ENCODE results near the gene CCNF. TPM values are rescaled to one million over a fixed set of nuclear protein-coding genes. Genes with fewer than 3 reads are reported as not detected.
"Not testable (repeated sequence)": the region's sequence is repeated elsewhere in the genome, so short reads cannot be mapped to it uniquely, and the experiment has no call there.

CCNF gene
- total RNA-seq, 2 donors from 2014 or later, result 0.68 to 1.5 TPM

DNA sequence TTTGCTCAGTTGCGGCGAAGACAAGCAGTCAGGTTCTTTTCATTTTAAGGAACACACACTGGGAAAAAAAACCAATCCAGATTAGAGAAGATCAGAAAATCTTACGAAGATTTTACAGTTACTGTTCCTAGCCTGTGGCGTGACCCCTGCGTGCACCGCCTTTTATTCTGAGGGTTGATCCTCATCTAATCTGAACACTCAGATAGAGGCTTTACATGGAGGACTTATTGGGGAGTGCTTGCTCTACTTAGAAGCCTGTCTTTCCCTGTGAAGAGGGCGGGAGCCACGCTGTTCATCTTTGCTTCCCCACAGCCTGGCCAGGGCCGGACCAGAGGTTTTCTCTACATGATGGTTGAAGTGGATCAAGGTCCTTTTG is 47.1 kb downstream of the CCNF start:
- DNase-seq (ENCODE audit: low spot score), result no peak
- no peak for ATAC-seq (ENCODE audit: insufficient number of reproducible peaks, low FRiP score, low read depth)
- Histone ChIP-seq H3K4me3 (no peak overlapping the region), H3K27me3 (replicated peaks; ENCODE audit: insufficient read depth) (no peaks in the 10 kb centered on the region), H3K27ac (no peak overlapping the region), H3K9me3 (no peaks in the 10 kb centered on the region), H3K36me3 (no peaks in the 10 kb centered on the region), H3K4me1 (ENCODE audit: control insufficient read depth in 1 of 2, low read depth in 2 of 2) (peaks cover 15 to 24% of the 10 kb centered on the region in 2 donors)
- no peak for TF ChIP-seq CTCF (IDR thresholded peaks at IDR 0.05)

DNA sequence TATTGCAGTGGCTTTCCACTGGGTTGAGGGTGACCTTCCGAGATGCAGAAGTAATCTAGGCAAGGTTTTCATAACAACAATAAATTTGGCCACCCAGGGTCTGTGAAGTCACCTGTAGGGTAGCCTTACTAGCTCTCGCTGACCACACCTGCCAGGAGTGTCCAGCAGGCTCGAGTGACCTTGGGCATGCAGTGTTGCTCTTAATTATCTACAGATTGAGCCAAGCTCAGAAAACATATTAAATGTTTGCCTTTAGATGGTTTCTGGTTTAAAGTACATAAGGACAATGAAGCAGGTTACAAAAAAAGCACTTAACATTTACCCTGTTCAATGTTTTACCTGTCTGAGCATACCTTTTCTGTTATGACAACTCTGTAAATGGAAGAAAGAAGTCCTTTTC is 47.5 kb downstream of the CCNF start:
- no peak overlapping the region for H3K4me3 ChIP-seq
- DNase-seq (ENCODE audit: low spot score) (no peak), ATAC-seq (ENCODE audit: insufficient number of reproducible peaks, low FRiP score, low read depth) (no peak)
- no peak for TF ChIP-seq CTCF (IDR thresholded peaks at IDR 0.05)
- no peaks in the 10 kb centered on the region for H3K9me3 ChIP-seq
- H3K4me1 ChIP-seq (ENCODE audit: control insufficient read depth in 1 of 2, low read depth in 2 of 2), result peaks cover 10 to 20% of the 10 kb centered on the region in 2 donors
- H3K27me3 ChIP-seq (replicated peaks; ENCODE audit: insufficient read depth), result no peaks in the 10 kb centered on the region
- no peaks in the 10 kb centered on the region for H3K36me3 ChIP-seq
- H3K27ac ChIP-seq, result no peak overlapping the region

DNA sequence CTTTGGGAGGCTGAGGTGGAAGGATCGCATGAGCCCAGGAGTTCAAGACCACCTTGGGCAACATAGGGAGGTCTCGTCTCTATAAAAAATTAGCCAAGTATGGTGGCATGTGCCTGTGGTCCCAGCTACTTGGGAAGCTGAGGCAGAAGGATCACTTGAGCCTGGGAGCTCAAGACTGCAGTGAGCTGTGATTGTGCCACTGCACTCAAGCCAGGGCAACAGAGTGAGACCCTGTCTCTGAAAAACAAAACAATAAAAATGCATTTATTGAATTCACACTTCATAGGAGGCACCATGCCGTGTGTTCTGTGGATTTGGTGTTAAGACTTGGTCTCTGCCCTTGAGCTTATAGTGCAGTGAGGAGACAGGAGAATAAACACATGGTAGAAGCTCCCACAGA is 48.1 kb downstream of the CCNF start:
- TF ChIP-seq CTCF (IDR thresholded peaks at IDR 0.05), result no peak
- no peak for DNase-seq (ENCODE audit: low spot score)
- H3K27me3 ChIP-seq (replicated peaks; ENCODE audit: insufficient read depth), result no peaks in the 10 kb centered on the region
- no peak overlapping the region for H3K27ac ChIP-seq
- H3K4me1 ChIP-seq (ENCODE audit: control insufficient read depth in 1 of 2, low read depth in 2 of 2), result peaks cover 10 to 24% of the 10 kb centered on the region in 2 donors
- H3K36me3 ChIP-seq, result no peaks in the 10 kb centered on the region
- no peaks in the 10 kb centered on the region for H3K9me3 ChIP-seq
- no peak for ATAC-seq (ENCODE audit: insufficient number of reproducible peaks, low FRiP score, low read depth)
- H3K4me3 ChIP-seq, result no peak overlapping the region

- Histone ChIP-seq H3K4me1 (ENCODE audit: control insufficient read depth in 1 of 2, low read depth in 2 of 2) (peaks cover 15 to 30% of the 10 kb centered on the region in 2 donors), H3K27me3 (replicated peaks; ENCODE audit: insufficient read depth) (no peaks in the 10 kb centered on the region), H3K36me3 (no peaks in the 10 kb centered on the region), H3K27ac (no peak overlapping the region), H3K4me3 (no peak overlapping the region), H3K9me3 (no peaks in the 10 kb centered on the region)
- no peak for TF ChIP-seq CTCF (IDR thresholded peaks at IDR 0.05)
- DNase-seq (ENCODE audit: low spot score) (no peak), ATAC-seq (ENCODE audit: insufficient number of reproducible peaks, low FRiP score, low read depth) (no peak)
These were observed 49.0 kb downstream of the CCNF start for GRCh38 chr16:2478279-2478678.

GRCh38 chr16:2479996-2480395 is 50.7 kb downstream of the CCNF start:
- H3K4me1 ChIP-seq (ENCODE audit: control insufficient read depth in 1 of 2, low read depth in 2 of 2), result peaks cover 16 to 32% of the 10 kb centered on the region in 2 donors
- H3K27ac ChIP-seq; ATAC-seq (ENCODE audit: insufficient number of reproducible peaks, low FRiP score, low read depth): not testable (repeated sequence)

GRCh38 chr16:2480948-2481347 is 51.7 kb downstream of the CCNF start:
- no peak for DNase-seq (ENCODE audit: low spot score)
- TF ChIP-seq CTCF (IDR thresholded peaks at IDR 0.05), result no peak
- Histone ChIP-seq H3K4me1 (ENCODE audit: control insufficient read depth in 1 of 2, low read depth in 2 of 2) (peaks cover 10 to 26% of the 10 kb centered on the region in 2 donors), H3K27ac (no peak overlapping the region), H3K9me3 (no peaks in the 10 kb centered on the region), H3K27me3 (replicated peaks; ENCODE audit: insufficient read depth) (no peaks in the 10 kb centered on the region), H3K4me3 (no peak overlapping the region), H3K36me3 (no peaks in the 10 kb centered on the region)
- no peak for ATAC-seq (ENCODE audit: insufficient number of reproducible peaks, low FRiP score, low read depth)

More at GRCh38 chr16:2479996-2480395, 50.7 kb downstream of the CCNF start:
- DNase-seq (ENCODE audit: low spot score); H3K27me3 ChIP-seq (replicated peaks; ENCODE audit: insufficient read depth); H3K36me3 ChIP-seq; H3K4me3 ChIP-seq; H3K9me3 ChIP-seq: not testable (repeated sequence)
